Gastroesophageal sphincter (tissue), 4 donors: ENCODE results near the gene UBE2I. TPM values are rescaled to one million over a fixed set of nuclear protein-coding genes. Genes with fewer than 3 reads are reported as not detected.
"Not testable (repeated sequence)": the region's sequence is repeated elsewhere in the genome, so short reads cannot be mapped to it uniquely, and the experiment has no call there.

Experiments
- ATAC-seq: fragments of 150-250 bp; one replicate; pipeline ENCODE4 v1.9.1; 2016; ENCODE audit warnings: mild to moderate bottlenecking, moderate library complexity
- H3K27ac ChIP-seq, 4 donors: fragments of 200-600 bp; sonication (generic) in 3 of 4; 1 replicate in 3 of 4; 2 replicates in 1 of 4; pipeline ENCODE4 v1.5.1; 2016 to 2019
- H3K27me3 ChIP-seq: fragments of 200-600 bp; sonication (generic); one replicate; pipeline ENCODE4 v1.5.1; 2019
- H3K36me3 ChIP-seq, 2 donors: fragments of 200-600 bp; sonication (generic); one replicate each; pipeline ENCODE4 v1.5.1; 2019; ENCODE audit warnings: control low read depth in 1 of 2
- H3K4me1 ChIP-seq, 3 donors: fragments of 200-600 bp; sonication (generic); 1 replicate in 2 of 3; 2 replicates in 1 of 3; pipeline ENCODE4 v1.5.1; 2016 to 2019; ENCODE audit warnings: control low read depth in 2 of 3
- H3K4me3 ChIP-seq, 2 donors: fragments of 200-600 bp; sonication (generic); one replicate each; pipeline ENCODE4 v1.5.1; 2019; ENCODE audit warnings: mild to moderate bottlenecking in 1 of 2, moderate library complexity in 1 of 2
- H3K9me3 ChIP-seq, 3 donors: fragments of 200-600 bp; sonication (generic); one replicate each; pipeline ENCODE4 v1.5.1; 2017 to 2019; ENCODE audit warnings: control low read depth in 2 of 3
- CTCF ChIP-seq, 4 experiments: fragments of 200-600 bp in 2 of 4; fragments of 450-650 bp in 2 of 4; sonication (generic) in 1 of 4; IDR thresholded peaks; one replicate each; pipeline ENCODE4 v1.5.1; 2017 to 2019; ENCODE audit warnings: antibody characterized with exemption in 4 of 4, mild to moderate bottlenecking in 2 of 4, moderate library complexity in 2 of 4
- EP300 ChIP-seq: sonication (generic); formaldehyde crosslinking; IDR thresholded peaks from one replicate; pipeline ENCODE4 v1.6.1; 2017; ENCODE audit warnings: antibody characterized with exemption, mild to moderate bottlenecking
- POLR2A ChIP-seq, 2 donors: fragments of 450-650 bp; IDR thresholded peaks; one replicate each; pipeline ENCODE4 v1.6.1; 2017; ENCODE audit warnings: antibody characterized with exemption in 2 of 2, mild to moderate bottlenecking in 2 of 2, moderate library complexity in 1 of 2
- POLR2AphosphoS5 ChIP-seq: sonication (generic); formaldehyde crosslinking; IDR thresholded peaks from one replicate; pipeline ENCODE4 v1.6.1; 2017; ENCODE audit warnings: antibody characterized with exemption
- WGBS, 2 donors: methylation state at CpG; one replicate each; pipeline ENCODE4 v1.1.5; 2018; ENCODE audit warnings: low coverage in 1 of 2; 5-methylcytosine and 5-hydroxymethylcytosine counted together
- total RNA-seq, 4 donors: library from RNA; depleted of rRNA; stranded (reverse); fragments of >200 nt; gene quantifications; one replicate each; pipeline ENCODE4 v1.1.0, GENCODE V29; 2016

The UBE2I gene
- total RNA-seq, 4 donors from 2014 or later = 53.3 to 95.9 (median 76.9) TPM

GRCh38 chr16:1326391-1326790, 17.0 kb downstream of the UBE2I start:
- Histone ChIP-seq H3K36me3 (peaks cover 0 to 63% of the 10 kb centered on the region in 2 donors), H3K4me1 (peaks cover 0 to 3% (median under 1%) of the 10 kb centered on the region in 3 donors)
- TF ChIP-seq EP300 (no peak), CTCF (IDR thresholded peaks at IDR 0.05) (no peak), POLR2AphosphoS5 (no peak), POLR2A (IDR thresholded peaks at IDR 0.05) (no peak)

GRCh38 chr16:1326946-1327618, 17.6 kb downstream of the UBE2I start:
- WGBS, 2 donors = no CpG with 5 or more reads among the region's 17 CpGs
- no peak overlapping the region for H3K4me3 ChIP-seq
- H3K9me3 ChIP-seq = peaks cover 0 to 10% (median 0%) of the 10 kb centered on the region in 3 donors
- peaks cover 0 to 10% (median 7%) of the 10 kb centered on the region in 3 donors for H3K4me1 ChIP-seq
- H3K27ac ChIP-seq = no peak overlapping the region
- peaks cover 18% of the 10 kb centered on the region for H3K27me3 ChIP-seq
- H3K36me3 ChIP-seq = peaks cover 0 to 56% of the 10 kb centered on the region in 2 donors
- ATAC-seq = no peak
- TF ChIP-seq POLR2AphosphoS5 = no peak
- no peak for TF ChIP-seq POLR2A (IDR thresholded peaks at IDR 0.05)
- TF ChIP-seq EP300 = no peak
- TF ChIP-seq CTCF (IDR thresholded peaks at IDR 0.05) = no peak

More at GRCh38 chr16:1326391-1326790, 17.0 kb downstream of the UBE2I start:
- H3K27me3 ChIP-seq = peaks cover 11% of the 10 kb centered on the region
- H3K27ac ChIP-seq = no peak overlapping the region
- ATAC-seq = no peak
- 79% methylated on average over 5 to 7 of the region's 17 CpGs for WGBS, 2 donors
- H3K4me3 ChIP-seq = no peak overlapping the region
- H3K9me3 ChIP-seq = peaks cover 0 to 10% (median 0%) of the 10 kb centered on the region in 3 donors

GRCh38 chr16:1327619-1327947, 18.1 kb downstream of the UBE2I start:
- H3K4me1 ChIP-seq = peaks cover 0 to 15% (median 12%) of the 10 kb centered on the region in 3 donors
- H3K9me3 ChIP-seq = peaks cover 0 to 10% (median 0%) of the 10 kb centered on the region in 3 donors
- ATAC-seq = no peak
- no CpG with 5 or more reads among the region's 5 CpGs for WGBS, 2 donors
- TF ChIP-seq POLR2A (IDR thresholded peaks at IDR 0.05) (no peak), CTCF (IDR thresholded peaks at IDR 0.05) (no peak), POLR2AphosphoS5 (no peak), EP300 (no peak)
- H3K27me3 ChIP-seq = peaks cover 23% of the 10 kb centered on the region
- H3K36me3 ChIP-seq = peaks cover 0 to 53% of the 10 kb centered on the region in 2 donors
- no peak overlapping the region for H3K27ac ChIP-seq
- H3K4me3 ChIP-seq = no peak overlapping the region

GRCh38 chr16:1328136-1328535, 18.7 kb downstream of the UBE2I start:
- Histone ChIP-seq H3K36me3 (peaks cover 0 to 47% of the 10 kb centered on the region in 2 donors), H3K27me3 (peaks cover 29% of the 10 kb centered on the region), H3K4me1 (peaks cover 0 to 20% (median 16%) of the 10 kb centered on the region in 3 donors)
- H3K4me3 ChIP-seq, ATAC-seq, H3K9me3 ChIP-seq, H3K27ac ChIP-seq: not testable (repeated sequence)
- 40 to 75% methylated on average over 2 to 5 of the region's 20 CpGs for WGBS, 2 donors

GRCh38 chr16:1328961-1329360, 19.5 kb downstream of the UBE2I start:
- Histone ChIP-seq H3K27me3 (peaks cover 37% of the 10 kb centered on the region), H3K36me3 (peaks cover 0 to 39% of the 10 kb centered on the region in 2 donors), H3K4me1 (peaks cover 0 to 29% (median 20%) of the 10 kb centered on the region in 3 donors)
- H3K27ac ChIP-seq, H3K9me3 ChIP-seq, H3K4me3 ChIP-seq, ATAC-seq: not testable (repeated sequence)
- WGBS, 2 donors = 91 to 96% methylated on average over 10 of the region's 10 CpGs

- H3K27me3 ChIP-seq = peaks cover 51% of the 10 kb centered on the region
- WGBS, 2 donors = no CpG with 5 or more reads among the region's 17 CpGs
These were observed 21.0 kb downstream of the UBE2I start for GRCh38 chr16:1330260-1330914.

More at GRCh38 chr16:1330260-1330914, 21.0 kb downstream of the UBE2I start:
- Histone ChIP-seq H3K4me3 (no peak overlapping the region), H3K36me3 (peaks cover 0 to 25% of the 10 kb centered on the region in 2 donors), H3K27ac (no peak overlapping the region), H3K4me1 (peaks cover 0 to 37% (median 26%) of the 10 kb centered on the region in 3 donors), H3K9me3 (peaks cover 0 to 10% (median 0%) of the 10 kb centered on the region in 3 donors)
- TF ChIP-seq POLR2AphosphoS5 = no peak
- TF ChIP-seq CTCF (IDR thresholded peaks at IDR 0.05) = peak in 1 of 4 experiments; percentile 10
- ATAC-seq = no peak
